ENCODE measurements around the gene PCDH9.

- no peak for TF ChIP-seq CTCF (IDR thresholded peaks at IDR 0.05)
- no peak for TF ChIP-seq POLR2AphosphoS5 (IDR thresholded peaks at IDR 0.05; ENCODE audit: low read depth, low read length)
These were observed 168.4 kb downstream of the PCDH9 start for GRCh38 chr13:67061750-67062149.
